Suprapubic skin (tissue), 3 donors: ENCODE results near the gene CDON.

Experiments
- POLR2AphosphoS5 ChIP-seq, 3 donors: sonication (generic); formaldehyde crosslinking; IDR thresholded peaks; one replicate each; pipeline ENCODE4 v1.6.1; 2017; ENCODE audit warnings: antibody characterized with exemption in 3 of 3
- TF ChIP-seq, protein P1 (sequence below), 2 donors: fragments of 200-600 bp in 1 of 2; fragments of 450-650 bp in 1 of 2; sonication (generic) in 1 of 2; IDR thresholded peaks; one replicate each; pipeline ENCODE4 v1.5.1; 2016 to 2019; ENCODE audit warnings: antibody characterized with exemption in 2 of 2, mild to moderate bottlenecking in 1 of 2, moderate library complexity in 1 of 2

DNA sequence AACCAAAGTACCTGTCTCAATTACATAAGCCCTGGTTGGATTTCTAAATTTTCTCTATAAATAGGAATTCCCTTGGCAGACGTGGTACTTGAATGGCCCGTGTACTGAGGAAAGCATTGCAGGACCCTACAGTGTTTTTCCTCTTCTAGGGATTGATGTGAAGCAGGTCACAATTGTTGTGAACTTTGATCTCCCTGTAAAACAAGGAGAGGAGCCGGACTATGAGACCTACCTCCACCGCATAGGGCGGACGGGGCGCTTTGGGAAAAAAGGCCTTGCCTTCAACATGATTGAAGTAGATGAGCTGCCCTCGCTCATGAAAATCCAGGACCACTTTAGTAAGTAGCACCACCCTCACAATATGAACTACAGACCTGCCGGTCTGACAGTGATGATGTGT, 141.6 kb downstream of the CDON start:
- TF ChIP-seq POLR2AphosphoS5 (IDR thresholded peaks at IDR 0.05): no peak
- TF ChIP-seq, protein P1, sequence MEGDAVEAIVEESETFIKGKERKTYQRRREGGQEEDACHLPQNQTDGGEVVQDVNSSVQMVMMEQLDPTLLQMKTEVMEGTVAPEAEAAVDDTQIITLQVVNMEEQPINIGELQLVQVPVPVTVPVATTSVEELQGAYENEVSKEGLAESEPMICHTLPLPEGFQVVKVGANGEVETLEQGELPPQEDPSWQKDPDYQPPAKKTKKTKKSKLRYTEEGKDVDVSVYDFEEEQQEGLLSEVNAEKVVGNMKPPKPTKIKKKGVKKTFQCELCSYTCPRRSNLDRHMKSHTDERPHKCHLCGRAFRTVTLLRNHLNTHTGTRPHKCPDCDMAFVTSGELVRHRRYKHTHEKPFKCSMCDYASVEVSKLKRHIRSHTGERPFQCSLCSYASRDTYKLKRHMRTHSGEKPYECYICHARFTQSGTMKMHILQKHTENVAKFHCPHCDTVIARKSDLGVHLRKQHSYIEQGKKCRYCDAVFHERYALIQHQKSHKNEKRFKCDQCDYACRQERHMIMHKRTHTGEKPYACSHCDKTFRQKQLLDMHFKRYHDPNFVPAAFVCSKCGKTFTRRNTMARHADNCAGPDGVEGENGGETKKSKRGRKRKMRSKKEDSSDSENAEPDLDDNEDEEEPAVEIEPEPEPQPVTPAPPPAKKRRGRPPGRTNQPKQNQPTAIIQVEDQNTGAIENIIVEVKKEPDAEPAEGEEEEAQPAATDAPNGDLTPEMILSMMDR (IDR thresholded peaks at IDR 0.05): no peak
